Tibial nerve (tissue), 4 donors: Measurements from ENCODE around the gene FHOD1. TPM values are rescaled to one million over a fixed set of nuclear protein-coding genes. Genes with fewer than 3 reads are reported as not detected.

Experiments
- DNase-seq, 2 donors: peaks; one replicate each; pipeline ENCODE4 v3.0.0-alpha.2; 2019; ENCODE audit warnings: low spot score in 2 of 2
- H3K27ac ChIP-seq, 4 donors: fragments of 200-600 bp; sonication (generic) in 3 of 4; one replicate each; pipeline ENCODE4 v1.5.1; 2017 to 2019; ENCODE audit warnings: mild to moderate bottlenecking in 1 of 4
- H3K27me3 ChIP-seq, 2 donors: fragments of 200-600 bp; sonication (generic) in 1 of 2; one replicate each; pipeline versions ENCODE4 v1.5.1 to v1.6.0; 2017 to 2019
- H3K36me3 ChIP-seq, 3 donors: fragments of 200-600 bp; sonication (generic); one replicate each; pipeline ENCODE4 v1.5.1; 2018 to 2019
- H3K4me1 ChIP-seq, 4 donors: fragments of 200-600 bp; sonication (generic) in 3 of 4; one replicate each; pipeline ENCODE4 v1.5.1; 2017 to 2019
- H3K4me3 ChIP-seq, 4 donors: fragments of 200-600 bp; sonication (generic) in 3 of 4; one replicate each; pipeline ENCODE4 v1.5.1; 2017 to 2019; ENCODE audit warnings: mild to moderate bottlenecking in 1 of 4, moderate library complexity in 1 of 4
- H3K9me3 ChIP-seq, 4 donors: fragments of 200-600 bp; sonication (generic) in 3 of 4; one replicate each; pipeline ENCODE4 v1.5.1; 2017 to 2019
- CTCF ChIP-seq, 5 experiments: fragments of 200-600 bp in 3 of 5; fragments of 450-650 bp in 2 of 5; sonication (generic) in 3 of 5; IDR thresholded peaks; one replicate each; pipeline ENCODE4 v1.5.1; 2016 to 2019; ENCODE audit warnings: antibody characterized with exemption in 5 of 5, mild to moderate bottlenecking in 3 of 5, moderate library complexity in 2 of 5
- EP300 ChIP-seq, 2 donors: sonication (generic); formaldehyde crosslinking; IDR thresholded peaks; one replicate each; pipeline ENCODE4 v1.6.1; 2017; ENCODE audit warnings: antibody characterized with exemption in 2 of 2, mild to moderate bottlenecking in 1 of 2
- POLR2A ChIP-seq, 2 donors: fragments of 450-650 bp; IDR thresholded peaks; one replicate each; pipeline ENCODE4 v1.6.1; 2017; ENCODE audit warnings: antibody characterized with exemption in 2 of 2, mild to moderate bottlenecking in 2 of 2, moderate library complexity in 2 of 2
- WGBS, 2 donors: methylation state at CpG; one replicate each; pipeline ENCODE4 v1.1.5; 2018; 5-methylcytosine and 5-hydroxymethylcytosine counted together
- total RNA-seq, 4 donors: library from RNA; depleted of rRNA; stranded (reverse); fragments of >200 nt; gene quantifications; one replicate each; pipeline ENCODE4 v1.1.0, GENCODE V29; 2016

FHOD1 gene
- total RNA-seq, 4 donors from 2014 or later, result 17.3 to 45.3 (median 25.5) TPM

DNA sequence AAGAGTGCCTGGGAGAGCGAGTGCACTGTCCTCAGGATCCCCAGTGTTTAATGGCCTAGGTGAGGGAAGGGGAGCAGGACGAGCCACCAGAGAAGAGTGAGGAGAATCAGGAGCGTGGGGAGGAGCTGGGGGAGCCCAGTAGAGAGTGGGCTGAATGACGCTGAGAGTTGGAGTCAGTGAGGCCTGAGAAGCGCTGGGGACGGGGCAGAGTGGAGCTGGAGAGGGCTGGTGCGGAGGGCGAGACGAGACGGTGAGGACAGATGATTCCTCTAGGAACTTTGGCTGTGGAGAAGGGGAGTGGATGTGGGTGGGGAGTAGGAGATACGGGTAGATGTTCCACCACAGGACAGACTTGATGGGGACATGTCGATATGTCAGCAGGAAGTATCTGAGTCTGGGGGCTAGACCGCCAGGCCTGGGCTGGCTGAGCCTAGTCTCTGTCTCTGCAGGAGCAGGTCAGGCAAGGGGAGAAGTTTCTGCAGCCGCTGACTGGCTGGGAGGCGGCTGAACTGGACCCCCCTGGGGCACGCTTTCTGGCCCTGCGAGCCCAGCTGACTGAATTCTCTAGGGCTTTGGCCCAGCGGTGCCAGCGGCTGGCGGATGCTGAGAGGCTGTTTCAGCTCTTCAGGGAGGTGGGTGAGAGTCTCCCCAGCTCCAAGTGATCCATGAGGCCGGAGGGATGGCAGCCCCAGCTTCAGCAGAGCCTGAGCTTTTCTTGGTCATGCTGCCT lies 36.7 kb upstream of the FHOD1 start:
- no peak for DNase-seq
- 82 to 84% methylated on average over 20 to 21 of the region's 21 CpGs for WGBS, 2 donors

GRCh38 chr16:67283039-67283825 lies 36.0 kb upstream of the FHOD1 start:
- WGBS, 2 donors, result 79 to 80% methylated on average over 7 of the region's 7 CpGs
- no peak for DNase-seq
- TF ChIP-seq EP300 (IDR thresholded peaks at IDR 0.05), result no peak
- TF ChIP-seq CTCF (IDR thresholded peaks at IDR 0.05), result no peak
- TF ChIP-seq POLR2A (IDR thresholded peaks at IDR 0.05), result no peak

More for the DNA sequence above, 36.7 kb upstream of the FHOD1 start:
- no peaks in the 10 kb centered on the region for H3K27me3 ChIP-seq
- peaks cover 0 to 12% (median 2%) of the 10 kb centered on the region in 4 donors for H3K4me1 ChIP-seq
- H3K36me3 ChIP-seq, result peaks cover 0 to 68% (median 0%) of the 10 kb centered on the region in 3 donors
- TF ChIP-seq EP300 (IDR thresholded peaks at IDR 0.05) (no peak), POLR2A (IDR thresholded peaks at IDR 0.05) (no peak), CTCF (IDR thresholded peaks at IDR 0.05) (no peak)
- no peak overlapping the region for H3K27ac ChIP-seq
- no peak overlapping the region for H3K4me3 ChIP-seq
- no peaks in the 10 kb centered on the region for H3K9me3 ChIP-seq

DNA sequence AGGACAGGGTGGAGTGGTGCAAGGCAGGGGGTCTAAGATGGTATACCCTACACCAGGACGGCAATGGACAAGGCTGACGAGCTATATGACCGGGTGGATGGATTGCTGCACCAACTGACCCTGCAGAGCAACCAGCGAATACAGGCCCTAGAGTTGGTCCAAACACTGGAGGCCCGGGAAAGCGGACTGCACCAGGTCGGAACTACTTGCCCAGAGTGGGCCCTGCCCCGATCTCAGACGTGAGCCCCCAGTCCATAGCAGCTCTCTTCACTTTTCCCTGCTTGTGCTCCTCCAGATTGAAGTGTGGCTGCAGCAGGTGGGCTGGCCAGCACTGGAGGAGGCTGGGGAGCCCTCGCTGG lies 35.1 kb upstream of the FHOD1 start:
- no peaks in the 10 kb centered on the region for H3K9me3 ChIP-seq
- H3K27me3 ChIP-seq, result no peaks in the 10 kb centered on the region
- peaks cover 0 to 53% (median 0%) of the 10 kb centered on the region in 3 donors for H3K36me3 ChIP-seq
- TF ChIP-seq POLR2A (IDR thresholded peaks at IDR 0.05) (no peak), EP300 (IDR thresholded peaks at IDR 0.05) (no peak), CTCF (IDR thresholded peaks at IDR 0.05) (no peak)
- no peak overlapping the region for H3K27ac ChIP-seq
- no peak overlapping the region for H3K4me3 ChIP-seq
- 95 to 96% methylated on average over 9 to 10 of the region's 10 CpGs for WGBS, 2 donors
- peaks cover 0 to 28% (median 17%) of the 10 kb centered on the region in 4 donors for H3K4me1 ChIP-seq
- DNase-seq, result no peak

More at GRCh38 chr16:67283039-67283825, 36.0 kb upstream of the FHOD1 start:
- H3K4me1 ChIP-seq, result peaks cover 0 to 20% (median 9%) of the 10 kb centered on the region in 4 donors
- H3K4me3 ChIP-seq, result no peak overlapping the region
- H3K27ac ChIP-seq, result no peak overlapping the region
- H3K9me3 ChIP-seq, result no peaks in the 10 kb centered on the region
- H3K36me3 ChIP-seq, result peaks cover 0 to 61% (median 0%) of the 10 kb centered on the region in 3 donors
- no peaks in the 10 kb centered on the region for H3K27me3 ChIP-seq

GRCh38 chr16:67281536-67282446 lies 34.5 kb upstream of the FHOD1 start:
- WGBS, 2 donors, result 87 to 91% methylated on average over 8 to 14 of the region's 14 CpGs
- H3K4me3 ChIP-seq, result no peak overlapping the region
- peaks cover 0 to 33% (median 19%) of the 10 kb centered on the region in 4 donors for H3K4me1 ChIP-seq
- DNase-seq, result no peak
- H3K9me3 ChIP-seq, result no peaks in the 10 kb centered on the region
- no peaks in the 10 kb centered on the region for H3K27me3 ChIP-seq
- peaks cover 0 to 46% (median 0%) of the 10 kb centered on the region in 3 donors for H3K36me3 ChIP-seq
- H3K27ac ChIP-seq, result no peak overlapping the region
- TF ChIP-seq CTCF (IDR thresholded peaks at IDR 0.05) (no peak), POLR2A (IDR thresholded peaks at IDR 0.05) (no peak), EP300 (IDR thresholded peaks at IDR 0.05) (no peak)
